NCI-H2196 treated with DMSO at 0.1 percent for 48 hours (cell line): ENCODE results near the gene SDK2.

ENCODE experiments used
- DNase-seq: peaks from one replicate; lab custom pipeline; 2025; ENCODE audit not compliant: unreplicated experiment; lab: John Stamatoyannopoulos, UW

SDK2 gene

GRCh38 chr17:73378974-73379470 is 265.2 kb downstream of the SDK2 start:
- DNase-seq: no peak

GRCh38 chr17:73376636-73377035 is 267.6 kb downstream of the SDK2 start:
- DNase-seq: no peak

- no peak for DNase-seq
Measured at GRCh38 chr17:73376152-73376551, 268.1 kb downstream of the SDK2 start.

GRCh38 chr17:73371836-73372235 is 272.4 kb downstream of the SDK2 start:
- DNase-seq: no peak

GRCh38 chr17:73371285-73371684 is 273.0 kb downstream of the SDK2 start:
- no peak for DNase-seq

GRCh38 chr17:73369817-73370490 is 274.3 kb downstream of the SDK2 start:
- peak; percentile 47 for DNase-seq

GRCh38 chr17:73369111-73369521 is 275.1 kb downstream of the SDK2 start:
- DNase-seq: no peak

- DNase-seq: no peak
Measured at GRCh38 chr17:73368085-73368631, 276.1 kb downstream of the SDK2 start.

GRCh38 chr17:73365906-73366623 is 278.2 kb downstream of the SDK2 start:
- DNase-seq: no peak

GRCh38 chr17:73365301-73365874 is 278.9 kb downstream of the SDK2 start:
- DNase-seq: no peak

GRCh38 chr17:73364155-73364522 is 280.1 kb downstream of the SDK2 start:
- no peak for DNase-seq

- peak; percentile 8 for DNase-seq
Measured at GRCh38 chr17:73363442-73364154, 280.6 kb downstream of the SDK2 start.

- no peak for DNase-seq
Measured at GRCh38 chr17:73362697-73363096, 281.5 kb downstream of the SDK2 start.

GRCh38 chr17:73360961-73361761 is 283.1 kb downstream of the SDK2 start:
- no peak for DNase-seq

GRCh38 chr17:73359987-73360410 is 284.2 kb downstream of the SDK2 start:
- DNase-seq: peak; percentile 47

GRCh38 chr17:73359352-73359751 is 284.9 kb downstream of the SDK2 start:
- DNase-seq: no peak

- no peak for DNase-seq
Measured at GRCh38 chr17:73358668-73359067, 285.6 kb downstream of the SDK2 start.

- DNase-seq: no peak
Measured at GRCh38 chr17:73357981-73358380, 286.3 kb downstream of the SDK2 start.

- no peak for DNase-seq
Measured at GRCh38 chr17:73357318-73357717, 286.9 kb downstream of the SDK2 start.

GRCh38 chr17:73356561-73357170 is 287.6 kb downstream of the SDK2 start:
- no peak for DNase-seq
